ENCODE data around the gene WNT2B.
"Not testable (repeated sequence)": the region's sequence is repeated elsewhere in the genome, so short reads cannot be mapped to it uniquely, and the experiment has no call there.

Gene WNT2B

DNA sequence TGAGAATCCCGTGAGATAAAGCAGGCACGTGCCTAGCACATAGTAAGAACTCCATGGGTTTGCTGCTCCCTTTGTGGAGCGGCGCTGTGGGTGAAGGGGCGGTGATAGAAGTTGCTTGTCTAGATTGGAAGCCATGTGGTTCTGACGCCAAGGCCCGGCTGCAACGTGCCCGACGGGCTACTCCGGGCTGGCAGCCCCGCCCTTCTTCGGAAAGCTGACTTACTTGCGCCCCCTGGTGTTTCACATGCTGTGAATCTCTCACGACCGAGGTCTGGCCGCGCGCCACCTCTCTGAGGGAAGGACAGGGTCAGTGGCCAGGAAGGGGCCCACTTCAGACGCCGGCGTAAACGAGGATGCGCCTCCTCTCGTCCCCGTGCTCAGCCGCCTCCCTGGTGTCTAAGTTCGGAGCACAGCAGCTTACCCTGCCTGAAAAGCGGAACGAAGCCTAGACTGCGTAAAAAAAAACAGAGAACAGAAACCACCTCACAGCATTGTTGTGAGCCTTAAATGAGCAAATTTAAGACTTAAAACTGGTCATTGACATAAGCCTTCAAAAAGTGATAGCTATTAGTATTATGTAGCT lies 42.6 kb upstream of the WNT2B start:
- TF ChIP-seq, protein P1, sequence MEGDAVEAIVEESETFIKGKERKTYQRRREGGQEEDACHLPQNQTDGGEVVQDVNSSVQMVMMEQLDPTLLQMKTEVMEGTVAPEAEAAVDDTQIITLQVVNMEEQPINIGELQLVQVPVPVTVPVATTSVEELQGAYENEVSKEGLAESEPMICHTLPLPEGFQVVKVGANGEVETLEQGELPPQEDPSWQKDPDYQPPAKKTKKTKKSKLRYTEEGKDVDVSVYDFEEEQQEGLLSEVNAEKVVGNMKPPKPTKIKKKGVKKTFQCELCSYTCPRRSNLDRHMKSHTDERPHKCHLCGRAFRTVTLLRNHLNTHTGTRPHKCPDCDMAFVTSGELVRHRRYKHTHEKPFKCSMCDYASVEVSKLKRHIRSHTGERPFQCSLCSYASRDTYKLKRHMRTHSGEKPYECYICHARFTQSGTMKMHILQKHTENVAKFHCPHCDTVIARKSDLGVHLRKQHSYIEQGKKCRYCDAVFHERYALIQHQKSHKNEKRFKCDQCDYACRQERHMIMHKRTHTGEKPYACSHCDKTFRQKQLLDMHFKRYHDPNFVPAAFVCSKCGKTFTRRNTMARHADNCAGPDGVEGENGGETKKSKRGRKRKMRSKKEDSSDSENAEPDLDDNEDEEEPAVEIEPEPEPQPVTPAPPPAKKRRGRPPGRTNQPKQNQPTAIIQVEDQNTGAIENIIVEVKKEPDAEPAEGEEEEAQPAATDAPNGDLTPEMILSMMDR (IDR thresholded peaks at IDR 0.05; ENCODE audit: insufficient read depth, low read depth, low read length, missing control alignments) = peak; percentile 83
- peak overlapping the region; percentile 50 for H3K4me3 ChIP-seq (ENCODE audit: low read depth, low read length)
- peak; percentile 97 for DNase-seq (ENCODE audit: low read depth)

DNA sequence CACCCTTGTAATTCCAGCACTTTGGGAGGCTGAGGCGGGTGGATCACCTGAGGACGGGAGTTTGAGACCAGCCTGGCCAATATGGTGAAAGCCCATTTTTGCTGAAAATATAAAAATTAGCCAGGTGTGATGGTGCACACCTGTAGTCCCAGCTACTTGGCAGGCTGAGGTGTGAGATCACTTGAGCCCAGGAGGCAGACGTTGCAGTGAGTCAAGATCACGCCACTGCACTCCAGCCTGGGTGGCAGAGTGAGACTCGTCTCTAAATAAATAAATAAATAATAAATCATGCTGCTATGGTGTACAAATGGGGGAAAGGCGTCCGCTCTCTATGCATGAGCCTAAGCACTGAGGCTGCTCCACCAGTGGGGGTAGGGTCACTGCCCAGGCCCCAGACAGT lies 38.4 kb upstream of the WNT2B start:
- not testable (repeated sequence) for H3K4me3 ChIP-seq (ENCODE audit: low read depth, low read length); DNase-seq (ENCODE audit: low read depth)

DNA sequence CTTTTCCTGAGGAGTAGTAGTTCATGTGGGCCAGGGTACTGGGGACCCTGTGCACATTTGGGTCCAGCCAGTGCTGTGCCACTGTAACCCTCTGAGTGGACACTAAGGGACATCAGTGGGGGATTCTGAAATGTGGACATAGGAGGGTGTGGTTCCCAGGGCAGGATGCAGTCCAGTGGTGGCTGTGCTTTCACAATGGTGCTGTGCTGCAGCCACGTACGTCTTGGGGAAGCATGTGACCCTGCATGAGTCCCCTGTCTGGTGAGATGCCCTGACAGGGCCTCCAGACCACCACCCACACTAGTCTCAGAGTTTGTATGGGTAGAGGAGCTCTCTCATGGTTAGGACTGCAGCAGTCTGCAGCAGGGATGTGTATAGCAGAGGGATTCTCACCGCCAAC lies 37.8 kb upstream of the WNT2B start:
- no peak overlapping the region for H3K4me3 ChIP-seq (ENCODE audit: low read depth, low read length)
- TF ChIP-seq, protein P1 (IDR thresholded peaks at IDR 0.05; ENCODE audit: insufficient read depth, low read depth, low read length, missing control alignments) = no peak
- DNase-seq (ENCODE audit: low read depth) = no peak

DNA sequence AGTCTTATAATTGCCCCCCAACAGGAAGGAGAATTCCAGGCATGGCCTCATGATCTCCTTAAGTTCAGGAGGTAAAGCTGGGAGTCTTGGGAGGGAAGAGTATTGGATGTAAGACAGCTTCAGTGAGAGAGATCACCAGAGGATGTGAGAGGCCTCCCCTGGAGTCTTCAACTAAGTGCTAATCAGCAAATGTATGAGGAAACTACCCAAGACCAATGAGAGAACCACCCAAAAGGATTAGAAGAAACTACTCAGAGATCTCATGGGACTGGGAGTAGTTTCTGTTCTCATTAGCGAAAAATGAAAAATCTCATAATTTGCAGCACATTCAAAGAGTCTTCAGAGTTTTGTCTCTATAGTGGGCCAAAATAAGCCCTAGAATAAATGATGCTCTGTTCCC lies 36.6 kb upstream of the WNT2B start:
- DNase-seq (ENCODE audit: low read depth) = no peak
- H3K4me3 ChIP-seq (ENCODE audit: low read depth, low read length) = no peak overlapping the region

DNA sequence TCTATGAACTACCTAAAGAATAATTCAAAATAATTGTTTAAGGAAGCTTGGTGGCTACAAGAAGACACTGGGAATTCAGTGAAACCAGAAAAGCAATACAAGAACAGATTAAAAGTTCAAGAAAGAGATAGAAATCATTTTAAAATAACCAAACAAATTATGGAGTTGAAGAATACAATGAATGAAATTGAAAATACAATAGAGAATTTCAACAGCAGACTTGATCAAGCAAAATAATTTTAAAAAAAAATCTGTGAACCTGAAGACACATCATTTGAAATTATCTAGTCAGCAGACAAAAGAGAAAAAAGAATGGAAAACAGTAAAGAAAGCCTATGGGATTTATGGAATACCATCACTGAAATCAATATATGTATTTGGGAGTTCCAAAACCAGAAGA lies 31.2 kb upstream of the WNT2B start:
- H3K4me3 ChIP-seq (ENCODE audit: low read depth, low read length) = no peak overlapping the region
- TF ChIP-seq, protein P1 (IDR thresholded peaks at IDR 0.05; ENCODE audit: insufficient read depth, low read depth, low read length, missing control alignments) = no peak
- no peak for DNase-seq (ENCODE audit: low read depth)

More for the DNA sequence above, 36.6 kb upstream of the WNT2B start:
- TF ChIP-seq, protein P1 (IDR thresholded peaks at IDR 0.05; ENCODE audit: insufficient read depth, low read depth, low read length, missing control alignments) = no peak

DNA sequence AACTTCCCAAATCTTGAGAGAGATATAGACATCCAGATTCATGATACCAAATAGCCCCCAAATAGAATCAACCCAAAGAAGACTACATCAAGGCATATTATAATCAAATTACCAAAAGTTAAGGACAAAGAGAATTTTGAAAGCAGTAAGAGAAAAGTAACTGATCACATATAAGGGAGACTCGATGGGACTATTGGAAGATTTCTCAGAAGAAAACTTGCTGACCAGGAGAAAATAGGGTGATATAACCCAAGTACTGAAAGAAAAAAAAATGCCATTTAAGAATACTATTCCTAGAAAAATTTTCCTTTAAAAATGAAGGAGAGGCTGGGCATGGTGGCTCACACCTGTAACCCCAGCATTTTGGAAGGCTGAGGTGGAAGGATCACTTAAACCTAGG lies 30.5 kb upstream of the WNT2B start:
- TF ChIP-seq, protein P1 (IDR thresholded peaks at IDR 0.05; ENCODE audit: insufficient read depth, low read depth, low read length, missing control alignments) = no peak
- H3K4me3 ChIP-seq (ENCODE audit: low read depth, low read length) = no peak overlapping the region

DNA sequence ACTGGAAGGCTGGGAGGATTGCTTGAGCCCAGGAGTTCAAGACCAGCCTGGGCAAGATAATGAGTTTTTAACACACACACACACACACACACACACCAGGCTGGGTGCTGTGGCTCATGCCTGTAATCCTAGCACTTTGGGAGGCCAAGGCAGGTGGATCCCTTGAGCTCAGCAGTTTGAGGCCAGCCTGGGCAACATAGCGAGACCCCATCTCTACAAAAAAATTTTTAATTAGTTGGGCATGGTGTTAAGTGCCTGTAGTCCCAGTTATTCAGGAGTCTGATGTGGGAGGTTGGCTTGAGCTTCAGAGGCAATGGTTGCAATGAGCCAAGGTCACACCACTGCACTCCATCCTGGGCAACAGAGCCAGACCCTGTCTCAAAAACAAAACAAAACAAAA lies 22.7 kb upstream of the WNT2B start:
- not testable (repeated sequence) for H3K4me3 ChIP-seq (ENCODE audit: low read depth, low read length); DNase-seq (ENCODE audit: low read depth)

More for the DNA sequence above, 30.5 kb upstream of the WNT2B start:
- DNase-seq (ENCODE audit: low read depth) = no peak

DNA sequence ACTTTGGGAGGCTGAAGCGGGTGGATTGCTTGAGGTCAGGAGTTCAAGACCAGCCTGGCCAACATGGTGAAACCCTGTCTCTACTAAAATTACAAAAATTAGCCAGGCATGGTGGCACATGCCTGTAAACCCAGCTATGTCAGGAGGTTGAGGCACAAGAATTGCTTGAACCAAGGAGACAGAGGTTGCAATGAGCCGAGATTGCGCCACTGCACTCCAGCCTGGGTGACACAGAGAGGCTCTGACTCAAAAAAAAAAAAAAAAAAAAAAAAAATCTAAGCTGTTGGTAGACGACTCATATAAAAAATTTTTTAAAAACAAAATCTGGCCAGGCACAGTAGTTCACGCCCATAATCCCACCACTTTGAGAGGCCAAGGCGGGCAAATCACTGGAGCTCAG lies 21.1 kb upstream of the WNT2B start:
- not testable (repeated sequence) for DNase-seq (ENCODE audit: low read depth)

DNA sequence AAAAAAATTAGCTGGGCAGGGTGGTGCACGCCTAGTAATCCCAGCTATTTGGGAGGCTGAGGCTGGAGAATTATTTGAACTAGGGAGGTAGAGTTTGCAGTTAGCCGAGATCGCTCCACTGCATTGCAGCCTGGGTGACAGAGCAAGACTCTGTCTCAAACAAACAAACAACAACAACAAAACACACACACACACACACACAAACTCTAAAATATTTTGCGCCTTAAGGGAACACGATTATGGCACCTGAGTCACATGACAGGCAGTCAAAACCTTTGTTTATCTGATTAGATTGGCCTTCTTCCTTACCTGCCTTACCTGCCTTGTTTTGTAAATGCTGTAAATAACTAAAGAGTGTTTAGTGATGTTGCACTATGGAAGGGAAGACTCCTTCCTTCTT lies 20.6 kb upstream of the WNT2B start:
- no peak for DNase-seq (ENCODE audit: low read depth)
- no peak overlapping the region for H3K4me3 ChIP-seq (ENCODE audit: low read depth, low read length)
- TF ChIP-seq, protein P1 (IDR thresholded peaks at IDR 0.05; ENCODE audit: insufficient read depth, low read depth, low read length, missing control alignments) = no peak

More for the DNA sequence above, 21.1 kb upstream of the WNT2B start:
- H3K4me3 ChIP-seq (ENCODE audit: low read depth, low read length) = not testable (repeated sequence)
